ENCODE data around the gene RPL3.
"Not testable (repeated sequence)": the region's sequence is repeated elsewhere in the genome, so short reads cannot be mapped to it uniquely, and the experiment has no call there.

Gene RPL3

DNA sequence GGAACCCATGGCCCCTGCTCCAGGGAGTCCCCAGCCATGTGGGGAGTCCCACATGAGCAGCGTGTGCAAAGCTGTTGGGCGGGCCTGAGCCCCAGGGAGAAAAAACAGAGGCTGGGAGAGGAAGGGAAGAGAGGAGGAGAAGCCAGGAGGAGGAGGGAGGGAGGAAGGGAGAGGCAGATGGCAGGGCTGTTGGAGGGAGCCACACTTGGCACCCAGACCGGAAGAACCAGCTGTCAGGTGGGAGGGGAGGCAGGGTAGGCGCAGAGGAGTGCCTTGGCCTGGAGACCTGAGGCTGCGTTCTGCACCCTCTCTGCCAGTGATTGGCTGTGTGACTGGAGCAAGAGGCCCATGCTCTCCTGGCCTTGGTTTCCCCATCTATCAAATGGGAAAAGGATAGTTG, 37.0 kb upstream of the RPL3 start:
- no peak for TF ChIP-seq ZNF274 (IDR thresholded peaks at IDR 0.05; ENCODE audit: low read depth, low read length)
- no peak overlapping the region for H3K4me3 ChIP-seq (ENCODE audit: low read length)

DNA sequence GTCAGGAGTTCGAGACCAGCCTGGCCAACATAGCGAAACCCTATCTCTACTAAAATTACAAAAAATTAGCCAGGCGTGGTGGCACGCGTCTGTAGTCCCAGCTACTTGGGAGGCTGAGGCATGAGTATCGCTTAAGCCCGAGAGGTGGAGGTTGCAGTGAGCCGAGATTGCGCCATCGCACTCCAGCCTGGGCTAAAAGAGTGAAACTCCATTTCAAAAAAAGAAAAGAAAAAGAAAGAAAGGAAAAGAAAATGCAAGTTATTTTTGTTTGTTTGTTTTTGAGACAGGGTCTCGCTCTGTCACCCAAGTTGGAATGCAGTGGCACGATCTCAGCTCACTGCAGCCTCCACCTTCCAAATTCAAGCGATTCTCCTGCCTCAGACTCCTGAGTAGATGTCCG, 36.4 kb upstream of the RPL3 start:
- H3K4me3 ChIP-seq (ENCODE audit: low read length): not testable (repeated sequence)

DNA sequence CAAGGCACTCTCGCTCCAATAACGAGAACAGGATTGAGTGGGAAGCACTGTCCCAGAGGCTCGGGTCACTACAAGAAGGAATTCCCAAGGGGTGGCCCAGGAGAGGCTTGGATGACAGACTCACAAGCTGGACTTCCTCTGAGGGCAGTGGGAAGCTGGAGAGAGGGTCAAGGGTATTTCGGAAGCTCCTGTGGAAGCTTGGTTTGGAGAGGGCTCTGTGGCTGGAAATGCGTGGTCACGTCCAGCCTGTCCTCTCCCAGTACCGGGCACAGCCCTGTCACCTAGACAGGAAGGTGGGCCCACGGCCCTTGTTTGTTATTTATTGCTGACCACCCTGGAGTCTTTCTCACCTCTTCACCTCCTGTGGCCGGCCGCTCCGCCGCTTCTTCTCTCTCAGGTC, 35.7 kb upstream of the RPL3 start:
- no peak for TF ChIP-seq ZNF274 (IDR thresholded peaks at IDR 0.05; ENCODE audit: low read depth, low read length)
- H3K4me3 ChIP-seq (ENCODE audit: low read length): no peak overlapping the region

DNA sequence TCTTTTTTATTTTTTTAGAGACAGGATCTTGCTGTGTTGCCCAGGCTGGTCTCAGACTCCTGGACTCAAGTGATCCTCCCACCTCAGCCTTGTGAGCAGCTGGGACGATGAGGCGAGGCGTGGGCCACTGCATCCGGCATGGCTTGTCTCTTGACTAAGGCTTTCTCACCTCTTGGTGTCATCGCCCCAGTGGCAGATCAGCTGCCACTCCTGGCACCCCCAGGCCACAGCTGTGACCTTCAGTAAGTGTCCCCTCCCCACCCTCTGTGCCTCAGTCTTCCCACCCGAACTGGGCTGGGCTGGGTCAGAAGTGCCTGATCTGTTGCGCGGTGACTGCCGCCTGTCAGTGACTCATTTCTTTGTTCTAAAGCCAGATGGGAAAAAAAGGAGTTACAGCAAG, 33.9 kb upstream of the RPL3 start:
- H3K4me3 ChIP-seq (ENCODE audit: low read length): no peak overlapping the region
- no peak for TF ChIP-seq ZNF274 (IDR thresholded peaks at IDR 0.05; ENCODE audit: low read depth, low read length)

DNA sequence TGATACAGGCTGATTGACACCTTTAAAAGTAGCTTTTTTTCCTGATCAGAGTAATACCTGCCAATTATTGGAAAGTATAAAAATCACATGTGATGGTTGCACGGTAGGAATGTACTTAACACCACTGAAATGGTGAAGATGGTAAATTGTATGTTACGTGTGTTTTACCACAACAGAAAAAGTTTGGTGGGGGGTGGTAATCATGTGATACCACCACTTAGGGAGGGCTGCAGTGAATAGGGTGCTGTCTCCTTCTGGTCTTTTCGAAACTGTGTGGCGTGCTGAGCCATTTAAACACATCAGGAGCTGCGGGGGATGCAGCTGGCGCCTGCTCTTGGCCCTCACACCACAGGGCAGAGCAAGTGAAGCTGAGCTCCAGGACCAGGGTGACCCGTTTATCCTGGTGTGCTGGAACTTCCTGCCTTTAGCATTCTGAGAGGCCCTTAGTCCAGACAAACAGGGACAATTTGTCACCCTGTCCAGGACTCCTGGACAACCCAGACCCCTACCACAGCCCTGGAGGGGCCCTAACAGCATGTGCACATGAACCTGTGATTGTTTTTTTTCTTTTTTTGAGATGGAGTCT, 33.0 kb upstream of the RPL3 start:
- no peak overlapping the region for H3K4me3 ChIP-seq (ENCODE audit: low read length)
- no peak for TF ChIP-seq ZNF274 (IDR thresholded peaks at IDR 0.05; ENCODE audit: low read depth, low read length)

DNA sequence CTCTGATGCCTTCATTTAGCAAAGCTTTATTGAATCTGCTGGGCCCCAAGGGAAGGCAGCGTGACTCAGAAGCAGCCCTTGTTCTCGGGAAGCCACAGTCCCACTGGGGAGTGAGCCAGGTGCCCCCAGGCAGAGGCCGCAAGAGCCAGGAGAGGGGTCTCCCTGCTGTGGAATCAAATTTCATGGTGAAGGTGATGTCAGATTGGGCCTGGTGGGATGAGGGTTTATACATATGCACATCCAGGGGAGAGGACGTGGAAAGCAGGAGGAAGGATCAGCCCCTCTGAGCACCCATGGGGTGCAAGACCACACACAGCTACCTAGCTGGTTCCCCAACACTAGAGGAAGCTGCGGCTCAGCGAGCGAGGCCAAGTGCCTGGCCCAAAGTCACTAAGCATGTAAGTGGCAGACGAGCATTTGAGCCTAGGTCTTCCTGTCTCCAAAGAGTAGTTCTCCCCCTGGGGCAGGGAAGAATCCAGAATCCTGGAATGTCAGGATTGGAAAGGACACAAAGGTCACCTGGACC, 32.3 kb upstream of the RPL3 start:
- no peak overlapping the region for H3K4me3 ChIP-seq (ENCODE audit: low read length)
- no peak for TF ChIP-seq ZNF274 (IDR thresholded peaks at IDR 0.05; ENCODE audit: low read depth, low read length)

DNA sequence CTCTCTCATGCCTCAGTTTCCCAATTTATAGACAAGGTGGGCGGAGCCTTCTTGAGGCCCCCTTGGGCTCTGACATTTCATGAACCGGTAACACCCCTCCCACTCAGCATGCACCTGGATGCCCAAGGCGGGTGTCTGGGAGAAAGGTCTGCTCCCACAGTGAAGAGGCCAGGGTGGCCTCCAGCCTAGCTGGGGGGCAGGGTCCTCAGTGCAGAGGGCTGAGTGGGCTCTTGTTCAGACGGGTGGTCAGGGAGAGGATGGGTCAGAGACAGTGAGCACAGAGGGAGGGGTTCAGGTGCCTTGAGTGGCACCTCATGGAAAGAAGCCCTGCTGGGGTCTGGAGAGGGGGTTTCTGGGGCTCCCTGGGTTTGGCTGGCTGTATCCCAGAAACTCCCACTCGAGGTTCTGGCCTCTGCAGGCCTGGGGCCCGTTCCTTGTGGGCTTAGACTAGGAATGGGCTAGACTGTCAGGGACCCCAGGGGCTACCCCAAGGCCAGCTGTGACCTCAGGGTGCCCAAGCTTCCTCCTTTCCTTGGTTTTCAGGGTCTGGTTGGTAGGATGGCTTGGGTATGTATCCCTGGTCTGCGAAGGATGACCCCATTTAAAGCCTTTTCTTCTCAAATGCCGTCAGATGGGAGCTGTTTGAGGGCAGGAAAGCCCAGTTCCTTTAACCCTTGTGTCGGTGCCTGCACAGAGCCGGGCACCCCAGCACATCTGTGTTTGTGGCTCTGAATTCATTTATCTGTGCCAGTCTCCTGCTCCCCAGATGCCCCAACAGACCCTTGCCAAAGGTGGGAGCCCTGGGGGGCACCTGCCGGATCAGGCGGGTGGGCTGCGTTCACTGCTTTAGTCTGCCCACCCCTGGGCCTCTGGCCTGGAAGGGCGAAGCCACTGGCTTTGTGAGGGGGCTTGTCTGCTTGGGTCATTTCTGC, 31.6 kb upstream of the RPL3 start:
- H3K4me3 ChIP-seq (ENCODE audit: low read length): peak overlapping the region; percentile 48; the same call in 1 of the 2 replicates
- TF ChIP-seq ZNF274 (IDR thresholded peaks at IDR 0.05; ENCODE audit: low read depth, low read length): no peak

DNA sequence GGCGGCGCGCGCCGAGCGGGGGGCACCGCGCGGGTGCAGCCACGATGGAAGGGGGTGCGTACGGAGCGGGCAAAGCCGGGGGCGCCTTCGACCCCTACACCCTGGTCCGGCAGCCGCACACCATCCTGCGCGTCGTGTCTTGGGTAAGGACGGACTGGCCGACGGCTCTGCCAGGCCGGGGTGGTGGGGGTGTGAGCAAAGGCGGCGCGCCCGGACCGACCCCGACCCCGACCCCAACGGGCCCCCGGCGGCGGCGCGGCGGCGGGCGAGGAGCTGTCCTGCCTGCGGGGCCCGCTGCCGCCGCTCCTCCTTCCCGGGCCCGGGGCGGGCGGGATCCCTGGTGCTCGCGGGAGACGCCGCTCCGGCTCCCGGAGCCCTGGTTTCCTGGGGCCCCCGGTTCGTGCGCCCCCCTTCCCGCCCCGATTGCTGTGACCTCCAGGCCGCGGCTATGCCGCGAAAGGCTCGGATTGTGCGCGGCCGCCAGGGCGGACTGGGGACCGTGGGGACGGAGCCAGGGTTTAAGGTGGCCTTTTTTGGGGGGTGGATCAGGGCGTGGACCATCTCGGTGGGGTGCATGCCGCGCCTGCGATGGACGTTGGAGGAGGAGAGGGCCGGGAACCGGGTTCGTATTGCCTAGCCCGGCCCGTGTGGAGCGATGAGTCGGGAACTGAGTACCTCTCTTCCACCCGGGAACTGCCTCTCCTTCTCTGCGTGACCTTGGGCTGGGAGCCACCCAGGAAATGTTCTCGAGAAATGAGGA, 30.7 kb upstream of the RPL3 start, which contains the start of gene SYNGR1:
SYNGR1 (plus strand) TSS at position 25 of the 760 bp plus-strand sequence; CDS start at position 45, 20 bp downstream.
- no peak for TF ChIP-seq ZNF274 (IDR thresholded peaks at IDR 0.05; ENCODE audit: low read depth, low read length)
- peak within 1 kb of the TSS; percentile 53 for H3K4me3 ChIP-seq (ENCODE audit: low read length)

DNA sequence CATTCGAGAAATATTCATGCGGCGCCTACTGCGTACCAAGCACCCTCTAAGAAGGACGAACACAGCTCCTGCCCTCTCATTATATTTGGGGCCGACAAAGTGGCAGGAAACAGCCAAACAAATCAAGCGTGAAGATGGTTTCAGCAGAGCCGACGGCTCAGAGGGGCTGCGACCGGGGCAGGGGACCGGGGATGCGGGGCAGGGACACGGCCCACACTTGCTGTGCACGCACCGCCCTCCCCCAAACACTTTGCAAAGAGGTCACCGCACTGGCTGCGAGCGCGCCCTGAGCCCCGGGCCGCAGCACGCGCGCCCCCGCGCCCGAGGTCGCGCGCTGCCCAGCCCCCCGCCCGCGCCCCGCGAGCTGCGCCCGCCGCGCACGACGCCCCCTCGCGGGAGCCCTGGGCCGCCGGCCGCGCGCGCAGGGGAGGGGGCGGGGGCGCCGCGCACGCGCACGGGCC, 30.1 kb upstream of the RPL3 start:
- peak overlapping the region; percentile 53 for H3K4me3 ChIP-seq (ENCODE audit: low read length)
- no peak for TF ChIP-seq ZNF274 (IDR thresholded peaks at IDR 0.05; ENCODE audit: low read depth, low read length)

DNA sequence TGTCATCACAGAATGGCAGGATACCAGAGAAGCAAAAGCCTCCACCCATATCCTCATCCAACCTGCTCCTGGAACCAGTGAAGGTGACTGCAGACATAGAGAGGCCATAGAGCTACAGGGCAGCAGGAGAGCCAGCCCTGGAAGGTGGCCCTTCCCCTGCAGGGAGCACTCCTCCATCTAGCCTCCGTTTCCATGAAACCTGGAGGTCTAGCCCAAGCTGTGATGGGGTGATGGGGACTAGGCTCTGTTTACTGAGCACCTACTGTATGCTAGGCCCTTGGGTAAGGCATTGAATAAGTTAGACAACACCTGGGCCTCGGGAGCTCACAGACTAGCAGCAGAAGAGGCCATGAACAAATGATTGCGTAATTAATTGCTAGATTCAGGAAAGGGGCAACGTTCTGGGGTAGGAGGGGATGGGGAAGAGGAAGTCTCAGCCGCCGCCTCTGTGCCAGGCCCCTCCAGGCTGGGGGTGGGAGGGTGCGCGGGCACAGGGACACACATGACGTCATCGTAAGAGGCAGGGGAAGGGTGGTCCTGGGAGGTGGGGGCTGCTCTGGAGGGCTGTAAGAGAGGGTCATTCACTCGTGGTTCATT, 29.6 kb upstream of the RPL3 start:
- TF ChIP-seq ZNF274 (IDR thresholded peaks at IDR 0.05; ENCODE audit: low read depth, low read length): no peak

DNA sequence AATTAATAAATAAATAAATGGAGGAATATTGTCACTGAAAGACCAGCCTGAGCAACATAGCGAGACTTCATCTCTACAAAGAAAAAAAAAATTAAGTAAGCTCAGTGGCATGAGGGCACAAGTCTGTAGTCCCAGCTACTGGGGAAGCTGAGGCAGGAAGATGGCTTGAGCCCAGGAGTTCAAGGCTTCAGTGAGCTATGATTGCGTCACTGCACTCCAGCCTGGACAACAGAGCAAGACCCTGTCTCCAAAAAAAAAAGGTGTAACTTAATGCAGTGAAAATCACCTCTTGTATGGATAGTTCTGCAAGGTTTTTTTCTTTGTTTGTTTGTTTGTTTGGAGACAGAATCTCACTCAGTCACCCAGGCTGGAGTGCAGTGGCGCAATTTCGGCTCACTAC, 25.8 kb upstream of the RPL3 start:
- H3K4me3 ChIP-seq (ENCODE audit: low read length): no peak overlapping the region
- no peak for TF ChIP-seq ZNF274 (IDR thresholded peaks at IDR 0.05; ENCODE audit: low read depth, low read length)

More for the DNA sequence above, 29.6 kb upstream of the RPL3 start:
- H3K4me3 ChIP-seq (ENCODE audit: low read length): peak overlapping the region; percentile 53; the same call in 1 of the 2 replicates

DNA sequence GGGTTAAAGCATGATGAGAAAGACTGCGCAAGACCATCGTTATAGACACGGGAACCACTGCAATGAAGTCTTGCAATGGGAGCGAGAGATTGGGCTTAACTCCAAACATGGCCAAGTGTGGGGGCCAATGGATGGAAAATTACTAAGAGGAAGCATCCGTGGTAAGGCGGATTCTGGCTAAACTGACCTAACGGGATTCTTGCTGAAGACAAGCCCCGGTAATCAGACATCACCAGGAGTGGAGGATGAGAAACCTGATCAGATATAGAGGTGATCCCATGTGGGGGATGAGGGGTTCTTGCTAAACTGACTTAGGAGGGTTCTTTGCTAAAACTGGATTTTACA, 24.6 kb upstream of the RPL3 start:
- no peak for TF ChIP-seq ZNF274 (IDR thresholded peaks at IDR 0.05; ENCODE audit: low read depth, low read length)
- H3K4me3 ChIP-seq (ENCODE audit: low read length): no peak overlapping the region

DNA sequence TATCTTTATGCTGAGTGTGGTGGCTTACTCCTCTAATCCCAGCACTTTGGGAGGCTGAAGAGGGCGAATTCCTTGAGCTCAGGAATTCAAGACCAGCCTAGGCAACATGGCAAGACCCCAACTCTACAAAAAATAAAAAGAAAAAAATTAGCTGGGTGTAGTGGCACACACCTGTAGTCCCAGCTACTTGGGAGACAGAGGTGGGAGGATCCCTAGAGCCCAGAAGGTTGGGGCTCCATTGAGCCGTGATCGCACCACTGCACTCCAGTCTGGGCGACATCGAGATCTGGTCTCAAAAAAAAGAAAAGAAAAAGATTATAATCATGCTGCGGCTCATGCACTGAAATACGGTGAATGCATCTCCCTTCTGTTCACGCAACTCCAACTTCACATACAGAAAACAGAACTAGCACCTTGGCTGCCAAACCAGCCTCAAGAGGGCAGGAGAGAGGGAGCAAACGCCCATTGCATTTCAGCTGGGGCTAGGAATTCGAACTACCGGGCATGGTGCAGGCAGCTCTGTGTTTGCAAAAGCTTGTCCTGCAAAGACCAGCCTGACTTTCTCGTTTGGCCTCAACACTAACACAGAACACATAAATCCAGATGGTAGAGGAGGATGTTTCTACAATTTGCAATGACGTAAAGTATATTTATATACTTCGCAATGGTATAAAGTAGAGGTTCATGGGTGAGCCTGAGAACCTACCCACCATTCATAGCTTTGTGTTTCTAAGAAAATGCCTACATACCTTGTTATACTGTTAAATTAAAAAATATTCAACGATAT, 24.0 kb upstream of the RPL3 start:
- no peak overlapping the region for H3K4me3 ChIP-seq (ENCODE audit: low read length)
- TF ChIP-seq ZNF274 (IDR thresholded peaks at IDR 0.05; ENCODE audit: low read depth, low read length): no peak

All from GM08714 (cell line).